ENCODE measurements around the gene MB. TPM values are rescaled to one million over a fixed set of nuclear protein-coding genes. Genes with fewer than 3 reads are reported as not detected.

Gene MB
- total RNA-seq, 3 donors from 2014 or later: 2.1 to 17.2 (median 13.4) TPM

- ATAC-seq (no peak), DNase-seq (no peak)
- Histone ChIP-seq H3K4me1 (ENCODE audit: low read depth) (no peaks in the 10 kb centered on the region), H3K4me3 (no peak overlapping the region), H3K36me3 (ENCODE audit: low read depth) (no peaks in the 10 kb centered on the region), H3K9me3 (no peaks in the 10 kb centered on the region)
- TF ChIP-seq CTCF (IDR thresholded peaks at IDR 0.05): no peak
- intact Hi-C loops (cut with DNase I, micrococcal nuclease): no loop called here
These were observed 23.8 kb downstream of the MB start for GRCh38 chr22:35593071-35593890.

GRCh38 chr22:35592418-35592967 lies 24.6 kb downstream of the MB start:
- Histone ChIP-seq H3K9me3 (no peaks in the 10 kb centered on the region), H3K4me3 (no peak overlapping the region), H3K36me3 (ENCODE audit: low read depth) (no peaks in the 10 kb centered on the region), H3K4me1 (ENCODE audit: low read depth) (no peaks in the 10 kb centered on the region)
- DNase-seq: no peak
- TF ChIP-seq CTCF (IDR thresholded peaks at IDR 0.05): no peak
- intact Hi-C loops (cut with DNase I, micrococcal nuclease): no loop called here
- ATAC-seq: no peak

GRCh38 chr22:35591714-35592417 lies 25.3 kb downstream of the MB start:
- intact Hi-C loops (cut with DNase I, micrococcal nuclease): no loop called here
- Histone ChIP-seq H3K4me3 (no peak overlapping the region), H3K36me3 (ENCODE audit: low read depth) (no peaks in the 10 kb centered on the region), H3K9me3 (no peaks in the 10 kb centered on the region), H3K4me1 (ENCODE audit: low read depth) (no peaks in the 10 kb centered on the region)
- ATAC-seq (no peak), DNase-seq (no peak)
- no peak for TF ChIP-seq CTCF (IDR thresholded peaks at IDR 0.05)

- Histone ChIP-seq H3K4me1 (ENCODE audit: low read depth) (no peaks in the 10 kb centered on the region), H3K36me3 (ENCODE audit: low read depth) (no peaks in the 10 kb centered on the region), H3K9me3 (no peaks in the 10 kb centered on the region), H3K4me3 (no peak overlapping the region)
- DNase-seq (no peak), ATAC-seq (no peak)
- TF ChIP-seq CTCF (IDR thresholded peaks at IDR 0.05): no peak
- intact Hi-C loops (cut with DNase I, micrococcal nuclease): no loop called here
These were observed 26.4 kb downstream of the MB start for GRCh38 chr22:35590634-35591295.

- TF ChIP-seq CTCF (IDR thresholded peaks at IDR 0.05): no peak
- H3K4me1 ChIP-seq (ENCODE audit: low read depth): no peaks in the 10 kb centered on the region
- no peaks in the 10 kb centered on the region for H3K36me3 ChIP-seq (ENCODE audit: low read depth)
- no peak overlapping the region for H3K4me3 ChIP-seq
- DNase-seq: no peak
- intact Hi-C loops (cut with DNase I, micrococcal nuclease): no loop called here
- H3K9me3 ChIP-seq: no peaks in the 10 kb centered on the region
- ATAC-seq: no peak
These were observed 27.4 kb downstream of the MB start for GRCh38 chr22:35589756-35590093.

Measured in mucosa of descending colon (tissue), 3 donors.